CD14-positive monocyte (primary cell): ENCODE results near the gene NUAK1. TPM values are rescaled to one million over a fixed set of nuclear protein-coding genes. Genes with fewer than 3 reads are reported as not detected.

Experiments used
- DNase-seq, 3 donors: peaks; one replicate each; pipeline ENCODE4 v3.0.0-alpha.2; 2011 to 2022
- H2AFZ ChIP-seq: 2 replicates; pipeline ENCODE4 v1.6.0; 2012; ENCODE audit warnings: mild to moderate bottlenecking, low read depth, low read length, inconsistent platforms; ENCODE audit not compliant: insufficient read depth, poor library complexity, severe bottlenecking
- H3K27ac ChIP-seq, 2 donors: 1 replicate in 1 of 2; 2 replicates in 1 of 2; pipeline ENCODE4 v1.5.1; 2012 to 2013; ENCODE audit warnings: low read length in 2 of 2, control low read depth in 1 of 2, inconsistent platforms in 1 of 2, low read depth in 1 of 2, mild to moderate bottlenecking in 1 of 2
- H3K27me3 ChIP-seq, 2 donors: one replicate each; pipeline versions ENCODE4 v1.6.0 to v1.6.1; 2011 to 2013; ENCODE audit warnings: low read length in 2 of 2; ENCODE audit not compliant: control insufficient read depth in 2 of 2, insufficient read depth in 2 of 2
- H3K36me3 ChIP-seq, 2 donors: replicated peaks in 1 of 2; 1 replicate in 1 of 2; 2 replicates in 1 of 2; pipeline versions ENCODE4 v1.5.1 to v1.6.1; 2012 to 2013; ENCODE audit warnings: low read length in 2 of 2, control low read depth in 1 of 2, inconsistent platforms in 1 of 2, mild to moderate bottlenecking in 1 of 2; ENCODE audit not compliant: insufficient read depth in 2 of 2, control insufficient read depth in 1 of 2
- H3K4me1 ChIP-seq, 2 donors: 1 replicate in 1 of 2; 2 replicates in 1 of 2; pipeline versions ENCODE4 v1.5.1 to v1.6.1; 2012 to 2013; ENCODE audit warnings: low read length in 2 of 2, control low read depth in 1 of 2, inconsistent platforms in 1 of 2, mild to moderate bottlenecking in 1 of 2, moderate library complexity in 1 of 2; ENCODE audit not compliant: insufficient read depth in 2 of 2, control insufficient read depth in 1 of 2
- H3K4me2 ChIP-seq: replicated peaks from 2 replicates; pipeline ENCODE3; 2012; ENCODE audit warnings: low read length, moderate library complexity, mild to moderate bottlenecking; ENCODE audit not compliant: poor library complexity, severe bottlenecking; ENCODE audit errors: extremely low read depth
- H3K4me3 ChIP-seq, 3 experiments: fragments of 200-600 bp in 1 of 3; sonication (generic) in 1 of 3; replicated peaks in 1 of 3; 1 replicate in 2 of 3; 2 replicates in 1 of 3; pipeline ENCODE4 v1.5.1; 2011 to 2013; ENCODE audit warnings: low read length in 3 of 3, mild to moderate bottlenecking in 3 of 3, control low read depth in 2 of 3, low read depth in 2 of 3, inconsistent platforms in 1 of 3, moderate library complexity in 1 of 3
- H3K79me2 ChIP-seq: 2 replicates; pipeline ENCODE4 v1.6.0; 2012; ENCODE audit warnings: mild to moderate bottlenecking, control low read depth, inconsistent platforms, low read length, moderate library complexity; ENCODE audit not compliant: insufficient read depth
- H3K9ac ChIP-seq: 2 replicates; pipeline ENCODE4 v1.6.0; 2017; ENCODE audit warnings: low read length, mild to moderate bottlenecking; ENCODE audit not compliant: insufficient read depth, poor library complexity, severe bottlenecking
- H3K9me3 ChIP-seq, 2 donors: replicated peaks in 1 of 2; 1 replicate in 1 of 2; 2 replicates in 1 of 2; pipeline versions ENCODE4 v1.5.1 to v1.6.1; 2012 to 2013; ENCODE audit warnings: low read length in 2 of 2, control low read depth in 1 of 2; ENCODE audit not compliant: control insufficient read depth in 1 of 2, insufficient read depth in 1 of 2
- H4K20me1 ChIP-seq: 2 replicates; pipeline ENCODE4 v1.6.0; 2012; ENCODE audit warnings: mild to moderate bottlenecking, low read length, control low read depth, moderate library complexity; ENCODE audit not compliant: insufficient read depth
- H3K27ac Mint-ChIP-seq, 7 donors: one replicate each; pipeline ENCODE4 v1.8.0; 2020; ENCODE audit warnings: mild to moderate bottlenecking in 7 of 7, mixed read lengths in 7 of 7, moderate library complexity in 6 of 7, inconsistent platforms in 2 of 7
- H3K27me3 Mint-ChIP-seq, 3 donors: one replicate each; pipeline ENCODE4 v1.8.0; 2021 to 2022; ENCODE audit warnings: low read depth in 3 of 3, mild to moderate bottlenecking in 3 of 3, mixed read lengths in 3 of 3, moderate library complexity in 3 of 3, inconsistent platforms in 1 of 3
- H3K36me3 Mint-ChIP-seq, 2 donors: one replicate each; pipeline ENCODE4 v1.8.0; 2020; ENCODE audit warnings: mixed read lengths in 2 of 2, inconsistent platforms in 1 of 2, mild to moderate bottlenecking in 1 of 2
- H3K4me1 Mint-ChIP-seq: one replicate; pipeline ENCODE4 v1.8.0; 2020; ENCODE audit warnings: mild to moderate bottlenecking, mixed read lengths
- H3K4me3 Mint-ChIP-seq, 2 donors: one replicate each; pipeline ENCODE4 v1.8.0; 2020; ENCODE audit warnings: mild to moderate bottlenecking in 2 of 2, mixed read lengths in 2 of 2, moderate library complexity in 1 of 2
- H3K9me3 Mint-ChIP-seq, 7 donors: one replicate each; pipeline ENCODE4 v1.8.0; 2020 to 2022; ENCODE audit warnings: mixed read lengths in 7 of 7, mild to moderate bottlenecking in 6 of 7, moderate library complexity in 6 of 7, inconsistent platforms in 2 of 7
- WGBS: methylation state at CpG from one replicate; pipeline ENCODE4 v1.1.5; 2013; ENCODE audit warnings: missing lambda C conversion rate; ENCODE audit not compliant: insufficient coverage; 5-methylcytosine and 5-hydroxymethylcytosine counted together
- intact Hi-C, 2 donors: fragments of 100-400 bp; cut with micrococcal nuclease; formaldehyde crosslinking; loops; one replicate each; pipeline versions ENCODE4 v1.15.0 to v1.15.1; 2023
- polyA plus RNA-seq, 3 donors: library from polyadenylated mRNA; depleted of rRNA in 1 of 3; unstranded in 2 of 3; stranded (reverse) in 1 of 3; fragments of 300-500 nt in 2 of 3; fragments of >200 nt in 1 of 3; fragmentation: Illumina TruSeq in 2 of 3; gene quantifications; 1 replicate in 2 of 3; 2 replicates in 1 of 3; pipeline ENCODE4 v1.2.3, GENCODE V29; 2012 to 2021
- TF ChIP-seq, protein P1 (sequence below): fragments of 200-600 bp; IDR thresholded peaks from one replicate; pipeline ENCODE4 v1.8.0; 2022; ENCODE audit warnings: antibody characterized with exemption, mild to moderate bottlenecking

Gene NUAK1
- polyA plus RNA-seq, 3 donors, result not detected

GRCh38 chr12:106088811-106089485 lies 49.8 kb downstream of the NUAK1 start:
- Histone ChIP-seq H3K4me2 (no peak overlapping the region), H3K9me3 (no peaks in the 10 kb centered on the region), H3K9ac (no peak overlapping the region), H3K27ac (no peak overlapping the region), H4K20me1 (no peaks in the 10 kb centered on the region), H3K36me3 (no peaks in the 10 kb centered on the region), H3K79me2 (no peaks in the 10 kb centered on the region), H2AFZ (no peak overlapping the region), H3K4me3 (no peak overlapping the region), H3K27me3 (peaks cover 0 to 3% of the 10 kb centered on the region in 2 donors), H3K4me1 (no peaks in the 10 kb centered on the region)
- intact Hi-C loops, result no loop called here
- Mint-ChIP-seq H3K4me3 (no peak overlapping the region), H3K36me3 (no peaks in the 10 kb centered on the region), H3K27ac (peak overlapping the region in 1 of 7 donors; percentile 46), H3K4me1 (no peaks in the 10 kb centered on the region), H3K27me3 (peaks cover 6 to 7% (median 6%) of the 10 kb centered on the region in 3 donors), H3K9me3 (peaks cover 0 to 5% (median 0%) of the 10 kb centered on the region in 7 donors)
- DNase-seq, result no peak
- WGBS, result 79% methylated on average over 4 of the region's 9 CpGs
- TF ChIP-seq, protein P1, sequence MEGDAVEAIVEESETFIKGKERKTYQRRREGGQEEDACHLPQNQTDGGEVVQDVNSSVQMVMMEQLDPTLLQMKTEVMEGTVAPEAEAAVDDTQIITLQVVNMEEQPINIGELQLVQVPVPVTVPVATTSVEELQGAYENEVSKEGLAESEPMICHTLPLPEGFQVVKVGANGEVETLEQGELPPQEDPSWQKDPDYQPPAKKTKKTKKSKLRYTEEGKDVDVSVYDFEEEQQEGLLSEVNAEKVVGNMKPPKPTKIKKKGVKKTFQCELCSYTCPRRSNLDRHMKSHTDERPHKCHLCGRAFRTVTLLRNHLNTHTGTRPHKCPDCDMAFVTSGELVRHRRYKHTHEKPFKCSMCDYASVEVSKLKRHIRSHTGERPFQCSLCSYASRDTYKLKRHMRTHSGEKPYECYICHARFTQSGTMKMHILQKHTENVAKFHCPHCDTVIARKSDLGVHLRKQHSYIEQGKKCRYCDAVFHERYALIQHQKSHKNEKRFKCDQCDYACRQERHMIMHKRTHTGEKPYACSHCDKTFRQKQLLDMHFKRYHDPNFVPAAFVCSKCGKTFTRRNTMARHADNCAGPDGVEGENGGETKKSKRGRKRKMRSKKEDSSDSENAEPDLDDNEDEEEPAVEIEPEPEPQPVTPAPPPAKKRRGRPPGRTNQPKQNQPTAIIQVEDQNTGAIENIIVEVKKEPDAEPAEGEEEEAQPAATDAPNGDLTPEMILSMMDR, result no peak

GRCh38 chr12:106088246-106088808 lies 50.4 kb downstream of the NUAK1 start:
- Mint-ChIP-seq H3K27ac (no peak overlapping the region), H3K27me3 (peaks cover 7% of the 10 kb centered on the region in 3 donors), H3K4me1 (no peaks in the 10 kb centered on the region), H3K36me3 (no peaks in the 10 kb centered on the region), H3K9me3 (peaks cover 0 to 3% (median 0%) of the 10 kb centered on the region in 7 donors), H3K4me3 (no peak overlapping the region)
- H3K79me2 ChIP-seq, result no peaks in the 10 kb centered on the region
- 83% methylated on average over 1 of the region's 4 CpGs for WGBS
- no peak for DNase-seq
- H3K36me3 ChIP-seq, result no peaks in the 10 kb centered on the region
- TF ChIP-seq, protein P1, result no peak
- H3K27me3 ChIP-seq, result peaks cover 0 to 3% of the 10 kb centered on the region in 2 donors
- H3K9ac ChIP-seq, result no peak overlapping the region
- H3K4me1 ChIP-seq, result no peaks in the 10 kb centered on the region
- H3K9me3 ChIP-seq, result no peaks in the 10 kb centered on the region
- no peak overlapping the region for H3K4me3 ChIP-seq
- no peak overlapping the region for H3K27ac ChIP-seq
- intact Hi-C loops, result no loop called here
- H2AFZ ChIP-seq, result no peak overlapping the region
- no peak overlapping the region for H3K4me2 ChIP-seq
- no peaks in the 10 kb centered on the region for H4K20me1 ChIP-seq
